SK-N-SH (cell line): ENCODE results near the gene WWTR1. TPM values are rescaled to one million over a fixed set of nuclear protein-coding genes. Genes with fewer than 3 reads are reported as not detected.

ENCODE experiments used
- CTCF ChIA-PET: fragments of 300-600, 350-600 bp; formaldehyde crosslinking; extraction: SDS; loops from one replicate; lab custom pipeline; 2021; lab: Yijun Ruan, JAX
- POLR2A ChIA-PET: fragments of 350-600 bp; sonication (Branson Sonifier 250); formaldehyde crosslinking; extraction: SDS; loops from one replicate; lab custom pipeline; 2020; ENCODE audit warnings: antibody characterized with exemption, inconsistent platforms; lab: Yijun Ruan, JAX
- DNase-seq: peaks from one replicate; pipeline ENCODE4 v3.0.0; 2012
- H2AFZ ChIP-seq: fragments of 200-600 bp; sonication (generic); 2 replicates; pipeline ENCODE4 v1.8.1; 2016; ENCODE audit warnings: antibody characterized with exemption, mild to moderate bottlenecking, low read depth
- H3F3A ChIP-seq: fragments of 200-600 bp; sonication (generic); replicated peaks from 2 replicates; pipeline ENCODE3; 2016; ENCODE audit warnings: antibody characterized with exemption, mild to moderate bottlenecking; ENCODE audit not compliant: insufficient read depth
- H3K27ac ChIP-seq, 2 experiments: fragments of 200-500 bp in 1 of 2; fragments of 200-600 bp in 1 of 2; sonication (Bioruptor generic) in 1 of 2; sonication (generic), shearing (Covaris generic) in 1 of 2; 2 replicates each; pipeline versions ENCODE4 v1.5.1 to v1.6.1; 2014 to 2016; ENCODE audit warnings: low read depth in 2 of 2, inconsistent platforms in 1 of 2, low read length in 1 of 2, mild to moderate bottlenecking in 1 of 2, mixed read lengths in 1 of 2
- H3K27me3 ChIP-seq: fragments of 200-600 bp; sonication (generic), shearing (Covaris generic); 2 replicates; pipeline ENCODE4 v1.6.1; 2016; ENCODE audit warnings: mixed run types; ENCODE audit not compliant: insufficient read depth
- H3K36me3 ChIP-seq, 2 experiments: fragments of 200-500 bp in 1 of 2; fragments of 200-600 bp in 1 of 2; sonication (Bioruptor generic) in 1 of 2; sonication (generic) in 1 of 2; replicated peaks in 1 of 2; 2 replicates each; pipeline versions ENCODE3 to v1.5.1; 2014 to 2016; ENCODE audit warnings: low read length in 1 of 2, mild to moderate bottlenecking in 1 of 2; ENCODE audit not compliant: insufficient read depth in 2 of 2, control insufficient read depth in 1 of 2
- H3K4me1 ChIP-seq, 2 experiments: fragments of 200-500 bp in 1 of 2; fragments of 200-600 bp in 1 of 2; sonication (Bioruptor generic) in 1 of 2; sonication (generic), shearing (Covaris generic) in 1 of 2; 2 replicates each; pipeline versions ENCODE4 v1.5.1 to v1.6.1; 2014 to 2016; ENCODE audit warnings: low read depth in 1 of 2, low read length in 1 of 2, mixed run types in 1 of 2; ENCODE audit not compliant: insufficient read depth in 2 of 2, control insufficient read depth in 1 of 2
- H3K4me2 ChIP-seq: fragments of 200-600 bp; sonication (generic), shearing (Covaris generic); 2 replicates; pipeline ENCODE4 v1.6.1; 2017; ENCODE audit warnings: mixed run types
- H3K4me3 ChIP-seq, 2 experiments: fragments of 200-500 bp in 1 of 2; fragments of 200-600 bp in 1 of 2; sonication (Bioruptor generic) in 1 of 2; sonication (generic), shearing (Covaris generic) in 1 of 2; 2 replicates each; pipeline versions ENCODE4 v1.5.1 to v1.8.1; 2014 to 2016; ENCODE audit warnings: low read depth in 2 of 2, inconsistent platforms in 1 of 2, low read length in 1 of 2, mild to moderate bottlenecking in 1 of 2, mixed read lengths in 1 of 2, moderate library complexity in 1 of 2
- H3K79me2 ChIP-seq: fragments of 200-600 bp; sonication (generic); 2 replicates; pipeline ENCODE4 v1.8.1; 2017; ENCODE audit warnings: mild to moderate bottlenecking; ENCODE audit not compliant: insufficient read depth
- H3K9ac ChIP-seq: fragments of 200-600 bp; sonication (generic); 2 replicates; pipeline ENCODE4 v1.6.1; 2017; ENCODE audit warnings: mixed run types
- H3K9me2 ChIP-seq: fragments of 200-600 bp; sonication (generic); 2 replicates; pipeline ENCODE4 v1.6.1; 2017; ENCODE audit warnings: mixed run types
- H3K9me3 ChIP-seq: fragments of 200-600 bp; sonication (generic); 2 replicates; pipeline ENCODE4 v1.6.1; 2017; ENCODE audit warnings: mixed run types, mild to moderate bottlenecking, moderate library complexity
- H4K20me1 ChIP-seq: fragments of 200-600 bp; sonication (generic); 2 replicates; pipeline ENCODE4 v1.6.1; 2017; ENCODE audit warnings: mild to moderate bottlenecking, mixed run types; ENCODE audit not compliant: insufficient read depth
- CHD2 ChIP-seq: fragments of 150-350 bp; IDR thresholded peaks from 2 replicates; pipeline ENCODE4 v1.6.1; 2018; ENCODE audit warnings: low read length; ENCODE audit not compliant: partially characterized antibody
- CTCF ChIP-seq: fragments of 200-600 bp; sonication (generic); IDR thresholded peaks from 2 replicates; pipeline ENCODE4 v1.6.1; 2017; ENCODE audit warnings: antibody characterized with exemption, mild to moderate bottlenecking, moderate library complexity
- EP300 ChIP-seq, 2 experiments: IDR thresholded peaks; 2 replicates each; pipeline versions ENCODE4 v1.4.0 to v1.6.1; 2012; ENCODE audit warnings: borderline replicate concordance in 1 of 2, low read depth in 1 of 2, low read length in 1 of 2
- FOXJ3 ChIP-seq: sonication (generic); formaldehyde crosslinking; IDR thresholded peaks from 2 replicates; pipeline ENCODE4 v1.5.1; 2020; ENCODE audit warnings: mild to moderate bottlenecking, missing genetic modification reagents
- FOXM1 ChIP-seq: IDR thresholded peaks from 2 replicates; pipeline ENCODE4 v1.4.0; 2012; ENCODE audit warnings: low read depth, mild to moderate bottlenecking
- GABPA ChIP-seq: IDR thresholded peaks from 2 replicates; pipeline ENCODE4 v1.4.0; 2012; ENCODE audit warnings: low read depth, mild to moderate bottlenecking
- GATA2 ChIP-seq: sonication (generic); formaldehyde crosslinking; IDR thresholded peaks from 2 replicates; pipeline ENCODE4 v1.5.0; 2020; ENCODE audit warnings: mild to moderate bottlenecking, missing genetic modification reagents
- IRF3 ChIP-seq: fragments of 150-350 bp; IDR thresholded peaks from 2 replicates; pipeline ENCODE4 v1.6.1; 2016; ENCODE audit warnings: mild to moderate bottlenecking, low read depth, low read length
- MEF2A ChIP-seq: IDR thresholded peaks from 2 replicates; pipeline ENCODE4 v1.4.0; 2012; ENCODE audit warnings: low read depth, borderline replicate concordance
- RAD21 ChIP-seq: IDR thresholded peaks from 2 replicates; pipeline ENCODE4 v1.6.1; 2012; ENCODE audit warnings: mild to moderate bottlenecking, low read length
- SMC3 ChIP-seq: IDR thresholded peaks from 2 replicates; pipeline ENCODE4 v1.6.1; 2012; ENCODE audit warnings: low read depth, low read length, improper control_type of control experiment
- TCF12 ChIP-seq: IDR thresholded peaks from 2 replicates; pipeline ENCODE4 v1.4.0; 2012
- USF1 ChIP-seq: IDR thresholded peaks from 2 replicates; pipeline ENCODE4 v1.4.0; 2012; ENCODE audit warnings: low read depth, borderline replicate concordance
- WGBS: methylation state at CpG from one replicate; pipeline ENCODE4 v1.1.6; 2017; ENCODE audit warnings: low lambda C conversion rate; 5-methylcytosine and 5-hydroxymethylcytosine counted together
- polyA plus RNA-seq, 3 experiments: library from polyadenylated mRNA; depleted of rRNA; stranded (reverse); fragments of >200 nt; gene quantifications; 2 replicates each; pipeline ENCODE4 v1.2.3, GENCODE V29; 2012

Gene WWTR1
- polyA plus RNA-seq, 1 of the 3 experiments (the other 2 are of a cell fraction), result 60.6 TPM

- no peak for TF ChIP-seq CTCF
- no peak for TF ChIP-seq GATA2 (CRISPR knock-in tag)
These were observed 90.4 kb downstream of the WWTR1 start (continued) for GRCh38 chr3:149567381-149567780.

GRCh38 chr3:149566292-149566975, 91.4 kb downstream of the WWTR1 start:
- Histone ChIP-seq H3K9me3 (no peaks in the 10 kb centered on the region), H3K9ac (no peak overlapping the region), H3K27ac (peak overlapping the region; percentile 48; a peak in 3 of 4 replicates), H3K4me3 (no peak overlapping the region), H4K20me1 (no peaks in the 10 kb centered on the region), H2AFZ (no peak overlapping the region), H3K9me2 (no peaks in the 10 kb centered on the region), H3K36me3 (peaks cover 0 to 23% of the 10 kb centered on the region in 2 experiments), H3K27me3 (no peaks in the 10 kb centered on the region), H3K79me2 (peaks cover 78% of the 10 kb centered on the region), H3K4me2 (peak overlapping the region; percentile 39), H3F3A (peaks cover 6% of the 10 kb centered on the region), H3K4me1 (peaks cover 0 to 21% of the 10 kb centered on the region in 2 experiments)
- CTCF ChIA-PET, result interaction anchor here (0.9 to 4.6 kb wide), 4 partner anchors 12 to 36 kb away, joined by 3 to 26 read pairs (median 4); no protein-coding TSS in a partner anchor
- no peak for DNase-seq
- POLR2A ChIA-PET, result no interaction called here
- TF ChIP-seq TCF12 (peak; percentile 36; the same call in 1 of the 2 replicates), FOXM1 (no peak)
- 47% methylated on average over 6 of the region's 6 CpGs for whole genome bisulfite sequencing

- ChIA-PET CTCF (interaction anchor here (0.6 to 1.0 kb wide), 3 partner anchors 9 to 153 kb away, joined by 3 read pairs; no protein-coding TSS in a partner anchor), POLR2A (no interaction called here)
- H3K27ac ChIP-seq, result no peak overlapping the region
- H3K4me3 ChIP-seq, result no peak overlapping the region
- DNase-seq, result no peak
- peaks cover 72% of the 10 kb centered on the region for H3K79me2 ChIP-seq
- no peaks in the 10 kb centered on the region for H3K9me2 ChIP-seq
- H3F3A ChIP-seq, result no peaks in the 10 kb centered on the region
- H3K9ac ChIP-seq, result no peak overlapping the region
- no peak overlapping the region for H2AFZ ChIP-seq
- no peak overlapping the region for H3K4me2 ChIP-seq
- H3K36me3 ChIP-seq, result peaks cover 0 to 6% of the 10 kb centered on the region in 2 experiments
- 89% methylated on average over 2 of the region's 2 CpGs for WGBS
- H4K20me1 ChIP-seq, result no peaks in the 10 kb centered on the region
- H3K27me3 ChIP-seq, result no peaks in the 10 kb centered on the region
- no peak for TF ChIP-seq MEF2A
- TF ChIP-seq GABPA, result no peak
- no peak for TF ChIP-seq FOXJ3 (CRISPR knock-in tag)
- no peak for TF ChIP-seq USF1
- no peak for TF ChIP-seq EP300 (IDR thresholded peaks at IDR 0.05; ENCODE audit: borderline replicate concordance in 1 of 2, low read depth in 1 of 2, low read length in 1 of 2)
- no peak for TF ChIP-seq RAD21
- no peak for TF ChIP-seq SMC3
- no peak for TF ChIP-seq IRF3
- TF ChIP-seq CHD2, result no peak
- H3K9me3 ChIP-seq, result no peaks in the 10 kb centered on the region
- H3K4me1 ChIP-seq, result peaks cover 0 to 19% of the 10 kb centered on the region in 2 experiments; a peak in 2 of 4 replicates
These were observed 93.7 kb downstream of the WWTR1 start for GRCh38 chr3:149564079-149564478.
